Activated CD8-positive, alpha-beta T cell treated with anti-CD3 and anti-CD28 coated beads, Interleukin-2, amount 10 ng/mL, durations not matched to agents 7 days and 5 days (primary cell): ENCODE measurements around the gene FHAD1. TPM values are rescaled to one million over a fixed set of nuclear protein-coding genes. Genes with fewer than 3 reads are reported as not detected.
A peak's percentile ranks its signal among the peaks of the same experiment; 100 is the strongest.

ENCODE experiments used
- ATAC-seq: fragments of 150-1000 bp; cut with Tn5 transposase; one replicate; pipeline ENCODE4 v1.10.0; 2021; ENCODE audit warnings: moderate library complexity
- CTCF ChIA-PET: fragments of 350-600 bp; sonication (Branson Sonifier 250); formaldehyde crosslinking; loops from one replicate; lab custom pipeline; 2021; ENCODE audit warnings: antibody characterized with exemption; lab: Charles Lee
- POLR2A ChIA-PET: fragments of 350-600 bp; sonication (Branson Sonifier 250); formaldehyde crosslinking; loops from one replicate; lab custom pipeline; 2021; ENCODE audit warnings: antibody characterized with exemption; lab: Charles Lee
- DNase-seq: peaks from one replicate; pipeline ENCODE4 v3.0.0-alpha.2; 2020
- H3K27ac Mint-ChIP-seq: one replicate; pipeline ENCODE4 v1.8.0; 2021; ENCODE audit warnings: mild to moderate bottlenecking, mixed read lengths
- H3K27me3 Mint-ChIP-seq: one replicate; pipeline ENCODE4 v1.8.0; 2021; ENCODE audit warnings: low read depth, mixed read lengths
- H3K36me3 Mint-ChIP-seq: one replicate; pipeline ENCODE4 v1.8.0; 2021; ENCODE audit warnings: low read depth, mixed read lengths
- H3K4me1 Mint-ChIP-seq: one replicate; pipeline ENCODE4 v1.8.0; 2021; ENCODE audit warnings: low read depth, mixed read lengths
- H3K4me3 Mint-ChIP-seq: one replicate; pipeline ENCODE4 v1.8.0; 2021; ENCODE audit warnings: mild to moderate bottlenecking, mixed read lengths
- H3K9me3 Mint-ChIP-seq: one replicate; pipeline ENCODE4 v1.8.0; 2022; ENCODE audit warnings: mixed read lengths; ENCODE audit not compliant: insufficient read depth
- total RNA-seq, 2 experiments: library from RNA; stranded (reverse); gene quantifications; one replicate each; pipeline ENCODE4 v1.2.3, GENCODE V29; 2021

FHAD1 gene
- total RNA-seq, 2 experiments from 2014 or later = 0.21 to 0.55 TPM

- H3K27ac Mint-ChIP-seq = no peak overlapping the region
- H3K4me1 Mint-ChIP-seq = peaks cover 13% of the 10 kb centered on the region
- no peak for ATAC-seq
- no peak for DNase-seq
- POLR2A ChIA-PET = interaction anchor here (0.8 kb wide), 1 partner anchor 12 kb away, joined by 3 read pairs; no protein-coding TSS in a partner anchor
- CTCF ChIA-PET = interaction anchor here (0.9 kb wide), 1 partner anchor 9 kb away, joined by 3 read pairs; no protein-coding TSS in a partner anchor
- H3K4me3 Mint-ChIP-seq = no peak overlapping the region
- H3K36me3 Mint-ChIP-seq = no peaks in the 10 kb centered on the region
- H3K9me3 Mint-ChIP-seq = peaks cover 8% of the 10 kb centered on the region
- H3K27me3 Mint-ChIP-seq = peaks cover 20% of the 10 kb centered on the region
Measured at GRCh38 chr1:15220024-15220392, 27.0 kb upstream of the FHAD1 start.

- Mint-ChIP-seq H3K36me3 (no peaks in the 10 kb centered on the region), H3K4me3 (no peak overlapping the region), H3K27ac (no peak overlapping the region), H3K27me3 (peaks cover 20% of the 10 kb centered on the region), H3K4me1 (peaks cover 13% of the 10 kb centered on the region), H3K9me3 (peaks cover 8% of the 10 kb centered on the region)
- DNase-seq = no peak
- ChIA-PET CTCF (interaction anchor here (0.9 kb wide), 1 partner anchor 10 kb away, joined by 3 read pairs; no protein-coding TSS in a partner anchor), POLR2A (interaction anchor here (0.8 kb wide), 1 partner anchor 13 kb away, joined by 3 read pairs; no protein-coding TSS in a partner anchor)
- no peak for ATAC-seq
Measured at GRCh38 chr1:15220825-15221431, 26.1 kb upstream of the FHAD1 start.

GRCh38 chr1:15222653-15223303 lies 24.2 kb upstream of the FHAD1 start:
- peaks cover 12% of the 10 kb centered on the region for H3K4me1 Mint-ChIP-seq
- no peak overlapping the region for H3K4me3 Mint-ChIP-seq
- H3K9me3 Mint-ChIP-seq = peaks cover 8% of the 10 kb centered on the region
- DNase-seq (no peak), ATAC-seq (no peak)
- no peaks in the 10 kb centered on the region for H3K36me3 Mint-ChIP-seq
- no peak overlapping the region for H3K27ac Mint-ChIP-seq
- ChIA-PET POLR2A (no interaction called here), CTCF (interaction anchor here (0.7 kb wide), 1 partner anchor 1022 kb away, joined by 4 read pairs; no protein-coding TSS in a partner anchor)
- peaks cover 17% of the 10 kb centered on the region for H3K27me3 Mint-ChIP-seq

- Mint-ChIP-seq H3K9me3 (peaks cover under 1% of the 10 kb centered on the region), H3K4me3 (no peak overlapping the region), H3K27me3 (peaks cover 12% of the 10 kb centered on the region), H3K4me1 (no peaks in the 10 kb centered on the region), H3K36me3 (no peaks in the 10 kb centered on the region), H3K27ac (no peak overlapping the region)
- DNase-seq = no peak
- POLR2A ChIA-PET = no interaction called here
- CTCF ChIA-PET = no interaction called here
- ATAC-seq = no peak
Measured at GRCh38 chr1:15224259-15224869, 22.7 kb upstream of the FHAD1 start.

GRCh38 chr1:15224974-15225373 lies 22.0 kb upstream of the FHAD1 start:
- DNase-seq = no peak
- Mint-ChIP-seq H3K9me3 (no peaks in the 10 kb centered on the region), H3K27ac (no peak overlapping the region), H3K36me3 (no peaks in the 10 kb centered on the region), H3K4me3 (no peak overlapping the region), H3K27me3 (peaks cover 14% of the 10 kb centered on the region), H3K4me1 (no peaks in the 10 kb centered on the region)
- ChIA-PET CTCF (no interaction called here), POLR2A (no interaction called here)
- ATAC-seq = no peak

GRCh38 chr1:15225461-15225860 lies 21.6 kb upstream of the FHAD1 start:
- H3K27ac Mint-ChIP-seq = no peak overlapping the region
- peaks cover 14% of the 10 kb centered on the region for H3K27me3 Mint-ChIP-seq
- no peaks in the 10 kb centered on the region for H3K36me3 Mint-ChIP-seq
- no peak overlapping the region for H3K4me3 Mint-ChIP-seq
- POLR2A ChIA-PET = no interaction called here
- no peaks in the 10 kb centered on the region for H3K4me1 Mint-ChIP-seq
- no peaks in the 10 kb centered on the region for H3K9me3 Mint-ChIP-seq
- CTCF ChIA-PET = interaction anchor here (0.9 kb wide), 1 partner anchor 80 kb away, joined by 4 read pairs; no protein-coding TSS in a partner anchor
- no peak for DNase-seq
- ATAC-seq = no peak

- ChIA-PET POLR2A (no interaction called here), CTCF (interaction anchor here (0.9 to 1.1 kb wide), 2 partner anchors 79 to 99 kb away, joined by 3 to 4 read pairs; no protein-coding TSS in a partner anchor)
- Mint-ChIP-seq H3K27ac (no peak overlapping the region), H3K4me1 (peaks cover 7% of the 10 kb centered on the region), H3K36me3 (no peaks in the 10 kb centered on the region), H3K4me3 (no peak overlapping the region), H3K9me3 (no peaks in the 10 kb centered on the region), H3K27me3 (peaks cover 14% of the 10 kb centered on the region)
- no peak for ATAC-seq
- no peak for DNase-seq
Measured at GRCh38 chr1:15226388-15227255, 20.4 kb upstream of the FHAD1 start.

- Mint-ChIP-seq H3K4me3 (no peak overlapping the region), H3K36me3 (no peaks in the 10 kb centered on the region), H3K9me3 (no peaks in the 10 kb centered on the region), H3K27me3 (peaks cover 12% of the 10 kb centered on the region), H3K27ac (no peak overlapping the region), H3K4me1 (peaks cover 17% of the 10 kb centered on the region)
- POLR2A ChIA-PET = no interaction called here
- ATAC-seq = no peak
- no peak for DNase-seq
- CTCF ChIA-PET = no interaction called here
Measured at GRCh38 chr1:15229707-15230131, 17.3 kb upstream of the FHAD1 start.

GRCh38 chr1:15231714-15232201 lies 15.3 kb upstream of the FHAD1 start:
- Mint-ChIP-seq H3K36me3 (no peaks in the 10 kb centered on the region), H3K4me3 (no peak overlapping the region), H3K4me1 (peaks cover 17% of the 10 kb centered on the region), H3K27me3 (peaks cover 23% of the 10 kb centered on the region), H3K9me3 (no peaks in the 10 kb centered on the region), H3K27ac (no peak overlapping the region)
- DNase-seq (no peak), ATAC-seq (peak; percentile 79)
- ChIA-PET POLR2A (interaction anchor here (0.7 to 0.8 kb wide), 3 partner anchors 16 to 917 kb away, joined by 3 to 4 read pairs (median 3); no protein-coding TSS in a partner anchor), CTCF (interaction anchor here (0.8 to 1.3 kb wide), 7 partner anchors 8 to 40 kb away, joined by 3 read pairs; no protein-coding TSS in a partner anchor)

GRCh38 chr1:15233689-15234088 lies 13.3 kb upstream of the FHAD1 start:
- no peaks in the 10 kb centered on the region for H3K9me3 Mint-ChIP-seq
- H3K27me3 Mint-ChIP-seq = peaks cover 23% of the 10 kb centered on the region
- ChIA-PET POLR2A (no interaction called here), CTCF (interaction anchor here (1.9 kb wide), 1 partner anchor 38 kb away, joined by 5 read pairs; no protein-coding TSS in a partner anchor)
- peaks cover 17% of the 10 kb centered on the region for H3K4me1 Mint-ChIP-seq
- H3K36me3 Mint-ChIP-seq = no peaks in the 10 kb centered on the region
- DNase-seq (no peak), ATAC-seq (no peak)
- no peak overlapping the region for H3K4me3 Mint-ChIP-seq
- no peak overlapping the region for H3K27ac Mint-ChIP-seq

- H3K9me3 Mint-ChIP-seq = no peaks in the 10 kb centered on the region
Measured at GRCh38 chr1:15236321-15236721, 10.7 kb upstream of the FHAD1 start.

More at GRCh38 chr1:15236321-15236721, 10.7 kb upstream of the FHAD1 start:
- no peak overlapping the region for H3K27ac Mint-ChIP-seq
- no peaks in the 10 kb centered on the region for H3K36me3 Mint-ChIP-seq
- CTCF ChIA-PET = no interaction called here
- POLR2A ChIA-PET = no interaction called here
- H3K4me3 Mint-ChIP-seq = no peak overlapping the region
- ATAC-seq (no peak), DNase-seq (no peak)
- peaks cover 13% of the 10 kb centered on the region for H3K4me1 Mint-ChIP-seq
- H3K27me3 Mint-ChIP-seq = peaks cover 28% of the 10 kb centered on the region
